Panc1 (cell line): ENCODE data around the gene LACTBL1.

Experiments
- CTCF ChIP-seq: fragments of 450-650 bp; IDR thresholded peaks from 2 replicates; pipeline ENCODE4 v1.5.1; 2017; ENCODE audit warnings: mild to moderate bottlenecking
- POLR2AphosphoS5 ChIP-seq: IDR thresholded peaks from 2 replicates; pipeline ENCODE4 v1.6.1; 2012; ENCODE audit warnings: mild to moderate bottlenecking, low read depth, low read length, moderate library complexity
- SIN3A ChIP-seq: IDR thresholded peaks from 2 replicates; pipeline ENCODE4 v1.6.1; 2012; ENCODE audit warnings: low read depth, mild to moderate bottlenecking, low read length, moderate library complexity, borderline replicate concordance; ENCODE audit not compliant: insufficient read depth

- no peak for TF ChIP-seq CTCF
- TF ChIP-seq POLR2AphosphoS5: no peak
- TF ChIP-seq SIN3A: no peak
These were observed 15.6 kb downstream of the LACTBL1 start for GRCh38 chr1:22957066-22957465.
